Osteoblast (primary cell): Measurements from ENCODE around the gene CYB5D1. TPM values are rescaled to one million over a fixed set of nuclear protein-coding genes. Genes with fewer than 3 reads are reported as not detected.
A peak's percentile ranks its signal among the peaks of the same experiment; 100 is the strongest.

Source experiments
- DNase-seq: peaks from one replicate; pipeline ENCODE4 v3.0.0; 2011; ENCODE audit warnings: low spot score, mixed read lengths; ENCODE audit not compliant: insufficient read length; ENCODE audit errors: missing footprints
- H2AFZ ChIP-seq: 2 replicates; pipeline ENCODE4 v1.6.0; 2011; ENCODE audit warnings: mild to moderate bottlenecking, low read length
- H3K27ac ChIP-seq: 2 replicates; pipeline ENCODE4 v1.5.1; 2011; ENCODE audit warnings: mild to moderate bottlenecking, low read depth, low read length, moderate library complexity
- H3K27me3 ChIP-seq: 2 replicates; pipeline ENCODE4 v1.6.0; 2012; ENCODE audit warnings: mild to moderate bottlenecking, control low read depth, inconsistent platforms, low read length, moderate library complexity; ENCODE audit not compliant: insufficient read depth
- H3K36me3 ChIP-seq: 2 replicates; pipeline ENCODE4 v1.5.1; 2011; ENCODE audit warnings: mild to moderate bottlenecking, low read length, control low read depth, moderate library complexity; ENCODE audit not compliant: insufficient read depth
- H3K4me1 ChIP-seq: 2 replicates; pipeline ENCODE4 v1.5.1; 2011; ENCODE audit warnings: mild to moderate bottlenecking, low read length, control low read depth, moderate library complexity; ENCODE audit not compliant: insufficient read depth
- H3K4me2 ChIP-seq: 2 replicates; pipeline ENCODE4 v1.6.0; 2011; ENCODE audit warnings: mild to moderate bottlenecking, low read length; ENCODE audit not compliant: insufficient read depth
- H3K4me3 ChIP-seq: fragments of 200-600 bp; sonication (generic); 3 replicates; pipeline ENCODE4 v1.5.1; 2012; ENCODE audit warnings: mild to moderate bottlenecking, low read length, inconsistent platforms; ENCODE audit not compliant: insufficient read depth
- H3K79me2 ChIP-seq: 2 replicates; pipeline ENCODE4 v1.6.0; 2012; ENCODE audit warnings: mild to moderate bottlenecking, low read length, control low read depth, inconsistent platforms; ENCODE audit not compliant: insufficient read depth
- H3K9me3 ChIP-seq: 2 replicates; pipeline ENCODE4 v1.5.1; 2011; ENCODE audit warnings: low read depth, low read length, control low read depth
- H4K20me1 ChIP-seq: 2 replicates; pipeline ENCODE4 v1.6.0; 2012; ENCODE audit warnings: mild to moderate bottlenecking, low read length, control low read depth; ENCODE audit not compliant: insufficient read depth
- CTCF ChIP-seq: IDR thresholded peaks from 2 replicates; pipeline ENCODE4 v1.5.1; 2011; ENCODE audit warnings: mild to moderate bottlenecking, low read depth, low read length, moderate library complexity; ENCODE audit errors: extremely low read depth
- total RNA-seq: library from RNA; depleted of rRNA; stranded (reverse); fragments of >200 nt; gene quantifications from 2 replicates; pipeline ENCODE4 v1.2.3, GENCODE V29; 2012

CYB5D1 gene
- total RNA-seq, 1 donor = 10.5 TPM

DNA sequence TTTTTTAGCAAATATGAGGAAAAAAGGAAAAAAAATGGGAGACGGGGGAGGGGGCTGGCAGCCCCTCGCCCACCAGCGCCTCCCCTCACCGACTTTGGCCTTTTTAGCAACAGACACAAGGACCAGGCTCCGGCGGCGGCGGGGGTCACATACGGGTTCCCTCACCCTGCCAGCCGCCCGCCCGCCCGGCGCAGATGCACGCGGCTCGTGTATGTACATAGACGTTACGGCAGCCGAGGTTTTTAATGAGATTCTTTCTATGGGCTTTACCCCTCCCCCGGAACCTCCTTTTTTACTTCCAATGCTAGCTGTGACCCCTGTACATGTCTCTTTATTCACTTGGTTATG lies 4.1 kb upstream of the CYB5D1 start:
- Histone ChIP-seq H3K9me3 (no peaks in the 10 kb centered on the region), H3K4me1 (peaks cover 22% of the 10 kb centered on the region), H3K4me3 (no peak overlapping the region), H3K27me3 (no peaks in the 10 kb centered on the region), H2AFZ (no peak overlapping the region), H3K79me2 (peaks cover 17% of the 10 kb centered on the region), H3K27ac (no peak overlapping the region), H3K4me2 (no peak overlapping the region), H3K36me3 (peaks cover 41% of the 10 kb centered on the region), H4K20me1 (peaks cover 34% of the 10 kb centered on the region)
- no peak for TF ChIP-seq CTCF
- no peak for DNase-seq

GRCh38 chr17:7854078-7854777 lies 3.6 kb upstream of the CYB5D1 start:
- no peak for DNase-seq
- Histone ChIP-seq H3K27ac (no peak overlapping the region), H3K27me3 (no peaks in the 10 kb centered on the region), H4K20me1 (peaks cover 31% of the 10 kb centered on the region), H2AFZ (no peak overlapping the region), H3K4me3 (no peak overlapping the region), H3K9me3 (no peaks in the 10 kb centered on the region), H3K79me2 (peaks cover 20% of the 10 kb centered on the region), H3K4me2 (no peak overlapping the region), H3K4me1 (peaks cover 27% of the 10 kb centered on the region), H3K36me3 (peaks cover 38% of the 10 kb centered on the region)
- TF ChIP-seq CTCF = no peak

DNA sequence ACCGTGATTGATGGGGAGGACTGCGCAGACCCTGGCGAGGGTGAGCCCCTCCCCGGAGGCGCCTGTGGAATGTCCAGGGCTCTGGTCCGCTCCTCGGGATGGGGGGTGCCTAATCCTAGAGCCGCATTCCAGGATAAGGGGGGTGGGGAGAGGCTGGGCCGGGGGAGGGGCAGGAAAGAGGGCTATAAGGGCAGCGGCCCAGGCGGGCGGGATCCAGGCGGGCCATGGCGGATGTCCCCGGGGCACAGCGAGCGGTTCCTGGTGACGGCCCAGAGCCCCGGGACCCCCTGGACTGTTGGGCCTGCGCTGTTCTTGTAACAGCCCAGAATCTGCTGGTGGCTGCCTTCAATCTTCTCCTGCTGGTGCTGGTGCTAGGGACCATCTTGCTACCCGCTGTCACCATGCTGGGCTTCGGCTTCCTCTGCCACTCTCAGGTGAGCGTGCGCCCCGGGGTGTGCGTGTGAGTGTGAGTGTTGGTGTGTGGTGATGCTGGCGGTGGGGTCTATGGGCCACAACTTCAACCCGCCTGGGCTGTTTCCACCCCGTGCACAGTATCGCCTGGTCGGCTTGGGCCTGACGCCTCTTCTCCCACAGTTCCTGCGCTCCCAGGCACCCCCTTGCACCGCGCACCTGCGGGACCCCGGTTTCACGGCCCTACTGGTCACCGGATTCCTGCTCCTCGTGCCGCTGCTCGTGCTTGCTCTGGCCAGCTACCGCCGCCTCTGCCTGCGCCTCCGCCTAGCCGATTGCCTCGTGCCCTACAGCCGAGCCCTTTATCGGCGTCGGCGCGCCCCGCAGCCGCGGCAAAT lies 2.7 kb upstream of the CYB5D1 start, which contains the start of gene TMEM88:
TMEM88 (plus strand) TSS at position 216 of the 809 bp plus-strand sequence; CDS start at position 225, 9 bp downstream.
- Histone ChIP-seq H3K4me3 (peak within 1 kb of the TSS; percentile 83), H3K79me2 (peaks cover 22% of the 10 kb centered on the region), H4K20me1 (peaks cover 24% of the 10 kb centered on the region), H3K9me3 (no peaks in the 10 kb centered on the region), H3K4me1 (peaks cover 29% of the 10 kb centered on the region), H3K36me3 (peaks cover 34% of the 10 kb centered on the region), H3K27me3 (no peaks in the 10 kb centered on the region), H2AFZ (no peak within 1 kb of the TSS), H3K4me2 (peak within 1 kb of the TSS; percentile 83), H3K27ac (peak within 1 kb of the TSS; percentile 86)
- DNase-seq = no peak
- TF ChIP-seq CTCF = no peak

DNA sequence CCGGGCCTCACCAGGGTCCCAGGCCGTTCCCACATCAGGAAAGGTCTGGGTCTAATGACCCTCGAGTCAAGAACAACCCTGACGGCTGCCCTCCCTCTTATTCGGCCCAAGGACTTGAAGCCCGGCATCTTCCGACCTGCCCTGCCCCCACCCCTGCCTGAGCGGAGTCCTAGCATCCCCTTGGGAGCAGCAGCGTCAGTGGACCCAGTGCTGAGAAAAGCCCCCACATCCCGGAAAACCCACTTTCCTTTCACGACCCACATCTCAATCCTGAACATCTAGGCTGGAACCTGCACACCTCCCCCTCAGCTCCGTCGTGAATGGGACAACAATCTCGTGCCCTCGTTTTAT lies 2.2 kb upstream of the CYB5D1 start:
- Histone ChIP-seq H3K27me3 (no peaks in the 10 kb centered on the region), H3K27ac (peak overlapping the region; percentile 86), H3K79me2 (peaks cover 27% of the 10 kb centered on the region), H2AFZ (no peak overlapping the region), H4K20me1 (peaks cover 22% of the 10 kb centered on the region), H3K36me3 (peaks cover 29% of the 10 kb centered on the region), H3K4me1 (peaks cover 29% of the 10 kb centered on the region), H3K9me3 (no peaks in the 10 kb centered on the region), H3K4me3 (peak overlapping the region; percentile 83), H3K4me2 (peak overlapping the region; percentile 83)
- no peak for DNase-seq
- no peak for TF ChIP-seq CTCF
